T-helper 22 cell (primary cell): ENCODE measurements around the gene NRP2.

Experiments
- DNase-seq: peaks from one replicate; pipeline ENCODE4 v3.0.0-alpha.2; 2020; ENCODE audit warnings: low read depth

NRP2 gene

DNA sequence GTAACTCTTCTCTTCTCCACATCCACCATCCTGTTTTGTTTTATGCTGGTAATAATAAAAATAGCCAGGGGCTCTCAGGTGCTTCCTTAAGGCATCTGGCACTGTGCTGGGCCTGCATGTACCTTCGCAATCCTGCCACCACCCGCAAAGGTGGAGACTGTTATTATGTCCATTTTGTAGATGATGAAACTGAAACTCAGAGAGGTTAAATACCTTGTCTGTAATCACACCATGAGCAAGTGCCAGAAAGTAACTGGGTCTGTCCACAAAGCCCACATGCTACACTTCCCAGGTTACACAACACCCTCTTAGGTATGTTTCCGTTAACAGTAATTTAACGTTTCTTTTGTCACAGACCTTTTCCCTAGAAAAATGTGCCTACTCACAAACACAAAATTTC lies 27.0 kb downstream of the NRP2 start:
- no peak for DNase-seq

DNA sequence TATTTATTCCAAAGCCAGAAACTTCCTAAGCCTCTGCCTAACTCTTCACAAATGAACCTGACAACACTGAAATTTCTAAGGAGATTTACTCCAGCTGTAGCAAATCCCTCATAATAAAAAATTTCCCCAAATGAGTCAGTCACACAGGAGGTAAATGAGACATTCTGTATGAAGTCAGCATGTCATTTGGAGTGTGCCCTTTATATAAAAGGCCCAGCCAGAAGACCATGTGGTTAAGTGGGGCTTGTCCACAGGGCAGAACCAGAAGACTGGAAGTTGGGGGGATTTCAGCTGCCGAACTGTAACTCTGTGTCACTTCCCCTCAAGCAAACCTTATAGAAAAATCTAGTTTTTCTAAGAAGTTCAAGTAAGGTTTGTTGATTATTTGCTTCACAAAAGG lies 30.2 kb downstream of the NRP2 start:
- no peak for DNase-seq

DNA sequence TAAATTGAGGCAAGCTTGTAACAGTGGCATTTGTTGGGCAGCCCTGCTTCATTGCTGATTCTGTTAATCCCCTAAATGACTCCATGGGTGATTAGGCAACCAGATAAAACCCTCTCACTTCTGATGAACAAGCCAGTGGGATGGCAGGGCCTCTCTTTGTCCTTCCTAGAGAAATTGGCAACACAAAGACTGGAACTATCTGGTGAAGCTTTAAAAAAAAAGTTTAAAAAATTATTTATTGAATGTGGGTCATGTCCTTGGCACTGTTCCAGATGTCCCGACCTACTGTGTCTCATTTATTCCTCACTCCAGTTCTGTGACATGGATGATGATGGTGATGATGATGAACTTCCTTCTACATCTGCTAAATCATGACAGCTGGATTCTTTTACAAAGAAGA lies 30.8 kb downstream of the NRP2 start:
- DNase-seq = no peak

DNA sequence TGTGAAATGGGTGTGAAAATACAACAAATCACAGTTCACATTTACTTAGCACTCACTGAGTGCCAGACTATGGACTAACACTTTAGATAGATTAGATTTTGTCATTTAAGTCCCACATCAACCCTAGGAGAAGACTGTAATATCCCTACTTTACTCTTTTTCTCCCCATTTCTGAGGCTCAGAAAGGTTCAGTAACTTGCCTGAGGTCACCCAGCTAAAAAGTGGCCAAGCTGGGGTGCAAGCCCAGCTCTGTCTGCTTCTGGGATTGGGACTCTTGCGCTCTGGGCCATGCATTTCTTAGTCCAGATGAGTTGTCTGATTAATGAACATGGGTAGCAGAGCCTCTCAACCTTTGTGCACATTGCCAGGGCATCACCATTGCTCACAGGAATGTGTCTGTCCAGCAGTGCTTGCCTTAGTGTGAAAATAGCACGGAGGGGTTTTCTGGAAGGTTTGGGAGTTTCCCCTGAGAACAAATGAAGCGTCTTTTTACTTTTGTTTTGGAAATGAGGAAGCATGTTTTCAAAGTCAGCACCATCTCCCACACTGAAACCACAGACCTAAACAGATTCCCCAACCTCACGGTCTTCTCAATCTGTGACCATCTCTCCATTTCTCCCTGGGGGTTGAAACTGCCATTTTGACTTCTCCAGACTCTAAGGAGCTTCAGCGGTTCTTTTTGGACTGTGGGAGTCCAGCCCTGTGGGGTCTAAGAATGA lies 31.9 kb downstream of the NRP2 start:
- no peak for DNase-seq

DNA sequence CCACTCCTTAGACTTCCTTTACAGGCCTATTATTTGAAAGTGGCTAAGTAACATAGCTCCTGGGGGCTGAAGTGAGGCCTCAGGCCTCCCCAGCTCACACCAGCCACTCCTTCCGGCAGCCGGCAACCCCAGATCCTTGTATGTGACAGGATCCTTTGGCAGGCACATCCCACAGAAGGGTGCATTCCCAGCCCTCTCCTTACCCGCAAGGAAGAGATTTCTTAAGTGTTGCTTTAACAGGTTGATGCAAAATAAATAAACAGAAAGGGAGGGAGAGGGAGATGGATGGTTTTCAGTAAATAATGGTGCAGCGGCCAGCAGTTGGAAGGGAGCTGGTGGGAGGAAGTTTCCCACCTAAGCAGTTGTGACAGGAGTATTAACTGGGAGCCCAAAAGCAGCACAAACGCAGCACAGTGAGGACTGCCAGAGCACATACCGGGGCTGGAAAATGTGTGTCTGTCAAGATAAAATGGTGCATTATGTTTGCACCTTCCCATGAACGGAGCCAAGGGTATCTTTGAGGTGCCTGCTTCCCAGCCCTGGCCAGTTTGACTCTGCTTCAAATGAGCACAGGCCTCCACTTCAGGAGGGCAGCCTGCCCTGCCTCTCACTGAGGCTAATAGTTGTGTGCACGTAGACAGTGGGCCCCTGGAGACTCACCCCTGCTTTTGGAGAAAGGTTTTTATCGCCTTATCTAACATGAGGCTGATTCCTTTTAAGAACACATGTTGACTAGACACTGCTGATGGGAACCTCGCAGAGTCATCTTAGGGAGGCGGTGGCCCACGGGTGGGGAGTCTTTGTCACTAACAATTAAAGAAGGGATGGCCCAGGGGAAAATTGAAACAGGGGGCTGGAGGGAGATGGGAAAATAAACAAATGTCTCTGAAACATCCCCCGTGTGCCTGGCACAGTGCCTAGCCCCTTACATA lies 32.8 kb downstream of the NRP2 start:
- DNase-seq = no peak

DNA sequence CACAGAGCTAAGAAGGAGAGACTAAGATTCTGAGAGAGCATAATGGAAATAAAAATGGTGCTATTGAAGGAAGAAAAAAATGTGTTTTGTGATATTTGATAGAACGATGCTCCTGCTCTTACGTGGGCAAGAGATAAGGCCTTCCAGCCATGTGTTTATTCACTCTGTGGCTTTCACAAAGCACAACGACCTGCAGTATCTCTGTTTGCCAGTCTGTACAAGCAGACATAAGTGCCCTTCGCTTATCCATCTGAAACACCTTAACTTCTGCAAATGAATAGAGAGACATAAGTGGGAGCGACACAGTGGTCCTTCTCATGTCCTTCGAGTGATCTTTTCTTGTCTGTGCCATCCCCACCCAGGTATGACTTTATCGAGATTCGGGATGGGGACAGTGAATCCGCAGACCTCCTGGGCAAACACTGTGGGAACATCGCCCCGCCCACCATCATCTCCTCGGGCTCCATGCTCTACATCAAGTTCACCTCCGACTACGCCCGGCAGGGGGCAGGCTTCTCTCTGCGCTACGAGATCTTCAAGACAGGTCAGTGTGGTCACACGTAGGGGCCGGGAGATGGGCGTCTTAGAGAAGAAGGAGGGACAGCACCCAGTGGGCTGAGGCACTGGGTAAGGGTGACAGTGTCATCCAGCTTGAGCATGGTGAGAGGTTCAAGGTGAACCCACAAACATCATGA lies 33.7 kb downstream of the NRP2 start:
- no peak for DNase-seq

DNA sequence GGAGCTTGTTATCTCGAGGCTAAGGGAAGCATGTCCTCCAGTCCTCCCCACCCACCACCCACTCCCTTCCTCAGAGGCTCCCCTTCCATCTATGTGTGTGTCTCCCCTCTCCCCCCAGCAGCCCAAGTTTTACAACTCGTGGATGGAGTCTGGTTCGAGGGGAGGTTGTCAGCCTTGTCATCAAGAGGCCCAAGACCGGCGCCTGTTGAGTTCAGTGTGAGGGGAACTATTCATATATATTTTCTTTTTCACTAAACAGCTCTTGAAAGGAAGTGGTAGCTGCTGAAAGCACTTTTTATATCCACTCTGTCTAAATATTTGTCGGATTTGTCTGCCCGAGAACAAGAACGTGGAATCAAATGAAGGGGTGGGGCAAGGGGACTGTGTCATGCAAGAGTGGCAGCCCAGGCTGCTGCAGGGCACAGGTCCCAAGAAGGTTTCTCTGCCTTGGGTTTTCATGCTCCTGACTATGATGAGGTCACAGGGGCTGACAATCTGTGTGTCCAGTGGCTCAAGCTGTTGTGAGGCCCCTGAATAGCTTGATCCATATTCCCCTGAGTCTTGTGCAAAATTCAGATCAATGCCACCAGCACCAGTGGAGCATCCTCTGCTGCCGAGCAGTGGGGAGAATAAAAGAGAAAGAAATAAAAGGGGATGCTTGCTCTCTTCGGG lies 35.0 kb downstream of the NRP2 start:
- no peak for DNase-seq

DNA sequence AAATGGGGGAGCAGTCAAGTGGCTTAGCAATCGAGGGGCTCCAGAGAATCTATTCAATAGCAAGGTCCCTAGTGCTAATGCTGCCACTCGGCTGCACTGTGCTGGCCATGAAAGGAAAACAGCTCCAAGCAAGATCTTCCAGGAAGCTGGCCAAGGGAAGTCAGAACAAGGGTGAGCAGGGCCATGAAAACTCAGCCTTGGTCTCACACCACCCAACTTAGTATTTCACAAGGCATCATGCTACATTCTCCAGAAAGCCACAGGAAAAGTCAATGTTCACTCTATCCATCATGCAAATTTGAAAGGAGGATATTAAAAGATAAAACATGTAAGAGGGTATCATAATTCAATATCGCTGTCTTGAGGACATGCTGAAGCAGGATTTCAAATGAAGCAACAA lies 35.7 kb downstream of the NRP2 start:
- DNase-seq = no peak

DNA sequence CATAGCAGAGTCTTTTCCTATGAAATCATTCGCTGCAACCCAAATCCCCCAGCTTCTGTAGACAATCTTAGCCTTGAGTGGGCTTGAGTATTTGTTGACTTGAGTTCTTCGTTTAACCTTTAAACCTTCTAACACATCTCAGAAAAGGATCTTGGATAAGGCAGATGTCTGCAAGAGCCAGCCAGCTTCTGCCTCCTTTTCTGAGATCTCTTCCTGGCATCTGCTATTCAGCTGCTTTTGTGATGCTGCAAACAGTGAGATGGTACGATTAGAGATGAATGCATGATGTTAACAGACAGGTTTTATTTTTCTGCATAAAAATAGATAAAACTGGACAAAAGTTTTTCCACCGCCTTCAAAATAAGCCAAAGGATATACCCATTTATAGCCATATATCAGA lies 37.5 kb downstream of the NRP2 start:
- no peak for DNase-seq

DNA sequence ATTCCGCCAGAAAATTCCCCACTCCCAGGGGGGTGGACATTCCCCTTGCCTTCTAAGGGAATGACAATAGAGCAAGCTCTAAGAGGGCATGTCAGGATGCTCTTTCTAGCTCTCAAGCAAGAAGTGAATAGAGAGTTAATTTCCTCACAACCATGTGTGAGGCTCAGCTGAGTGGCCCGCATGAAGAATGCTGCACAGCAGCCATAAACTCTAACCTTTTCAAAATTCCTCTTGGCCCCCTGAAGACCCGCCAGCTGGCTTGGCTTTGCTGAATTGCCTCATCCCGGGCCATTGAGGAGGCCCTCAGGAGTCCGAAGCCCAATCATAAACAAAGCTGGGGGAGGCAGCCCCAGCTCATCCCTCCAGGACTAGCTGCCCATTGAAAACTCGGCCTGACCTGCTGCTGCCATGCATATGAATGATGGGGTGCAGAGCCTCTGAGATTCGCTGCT lies 38.2 kb downstream of the NRP2 start:
- DNase-seq = no peak

DNA sequence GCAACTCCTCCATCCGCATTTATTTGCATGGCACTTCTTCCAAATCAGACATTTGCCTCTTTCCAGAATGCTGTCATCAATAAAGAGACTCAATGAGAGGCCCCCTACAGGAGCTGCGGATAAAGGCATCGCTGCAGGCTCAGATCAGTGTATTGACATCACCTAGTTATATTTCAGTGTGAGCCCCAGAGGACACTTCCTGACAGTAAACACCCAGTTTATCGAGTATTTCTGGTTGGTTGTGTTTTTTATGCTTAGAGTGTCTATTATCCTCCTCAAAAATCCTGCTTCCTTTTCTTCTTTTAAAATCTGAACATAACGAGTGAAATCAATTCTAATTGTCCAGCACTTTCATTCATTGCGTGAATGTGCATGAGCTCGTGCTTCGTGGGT lies 38.8 kb downstream of the NRP2 start:
- no peak for DNase-seq

DNA sequence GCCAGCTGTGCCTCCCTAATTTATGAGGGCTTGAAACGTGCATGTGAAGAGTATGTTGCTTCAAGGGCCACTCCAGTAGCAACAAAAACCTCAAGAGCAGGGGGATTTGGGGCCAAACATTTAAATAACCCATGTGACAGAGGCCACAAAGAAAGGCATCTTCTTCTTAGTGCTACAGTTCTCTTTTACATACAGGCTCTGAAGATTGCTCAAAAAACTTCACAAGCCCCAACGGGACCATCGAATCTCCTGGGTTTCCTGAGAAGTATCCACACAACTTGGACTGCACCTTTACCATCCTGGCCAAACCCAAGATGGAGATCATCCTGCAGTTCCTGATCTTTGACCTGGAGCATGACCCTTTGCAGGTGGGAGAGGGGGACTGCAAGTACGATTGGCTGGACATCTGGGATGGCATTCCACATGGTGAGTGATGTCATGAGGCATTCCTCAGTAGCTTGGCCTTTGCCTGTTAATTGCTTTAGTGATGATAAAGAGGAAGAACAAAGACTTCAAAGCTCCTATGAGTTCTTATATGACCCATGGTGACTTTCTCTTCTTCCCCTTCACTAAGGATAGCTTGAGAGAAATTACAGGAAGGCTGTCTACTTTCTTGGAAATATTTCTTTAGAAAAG lies 40.1 kb downstream of the NRP2 start:
- no peak for DNase-seq

DNA sequence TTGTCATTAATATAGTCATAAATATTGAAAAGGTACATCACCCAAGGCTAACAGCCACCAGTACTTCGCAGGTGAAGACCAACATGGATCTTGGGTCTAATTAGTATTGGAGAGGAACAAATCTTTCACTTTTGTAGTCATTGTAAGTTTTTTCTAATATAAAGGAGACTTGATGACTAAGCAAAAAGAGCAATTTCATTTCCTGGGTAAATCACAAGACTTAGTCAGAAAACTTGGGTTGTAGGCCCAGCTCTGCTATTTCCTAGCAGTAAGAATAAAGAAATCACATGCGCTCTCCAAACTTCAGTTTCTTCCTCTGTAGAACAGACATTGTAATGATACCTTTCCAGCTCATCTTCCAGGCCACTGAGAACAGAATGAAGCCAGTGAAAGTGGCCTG lies 40.9 kb downstream of the NRP2 start:
- DNase-seq = no peak

DNA sequence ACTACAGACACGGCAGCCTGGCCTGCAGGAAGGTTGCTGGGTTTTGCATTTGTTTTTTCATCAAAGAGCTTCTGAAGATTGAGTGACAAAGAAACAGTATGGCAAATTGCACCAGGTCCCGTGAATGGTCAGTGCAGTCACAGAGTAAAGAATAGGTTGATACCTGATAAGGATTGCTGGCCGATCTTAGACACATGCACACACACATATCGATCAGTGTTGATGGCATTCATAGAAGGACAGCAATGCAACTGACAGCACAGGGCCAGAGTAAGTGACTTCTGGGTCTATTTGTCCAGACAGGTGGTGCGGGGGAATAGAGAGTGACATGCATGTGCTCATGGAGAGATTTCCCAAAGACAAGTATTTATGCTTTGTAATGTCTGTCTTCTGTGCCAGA lies 42.8 kb downstream of the NRP2 start:
- no peak for DNase-seq

DNA sequence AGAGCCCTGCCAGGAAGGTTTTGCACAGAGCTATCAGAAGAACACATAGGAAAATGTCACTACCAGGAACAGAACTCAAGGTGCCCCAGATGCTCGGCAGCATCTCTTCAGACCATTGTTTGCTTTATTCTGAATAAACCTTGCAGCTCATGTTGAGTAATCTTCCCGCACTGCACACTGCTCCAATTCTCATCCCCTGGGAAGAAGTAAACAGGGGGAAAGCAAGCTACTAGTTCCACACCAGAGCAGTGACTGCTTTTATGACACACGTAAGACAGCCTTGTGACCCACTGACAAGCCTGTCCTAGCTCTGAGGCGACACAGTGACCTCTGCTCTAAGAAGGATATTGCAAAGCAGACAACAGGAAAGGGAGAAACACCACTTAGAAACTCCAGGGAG lies 44.2 kb downstream of the NRP2 start:
- no peak for DNase-seq

DNA sequence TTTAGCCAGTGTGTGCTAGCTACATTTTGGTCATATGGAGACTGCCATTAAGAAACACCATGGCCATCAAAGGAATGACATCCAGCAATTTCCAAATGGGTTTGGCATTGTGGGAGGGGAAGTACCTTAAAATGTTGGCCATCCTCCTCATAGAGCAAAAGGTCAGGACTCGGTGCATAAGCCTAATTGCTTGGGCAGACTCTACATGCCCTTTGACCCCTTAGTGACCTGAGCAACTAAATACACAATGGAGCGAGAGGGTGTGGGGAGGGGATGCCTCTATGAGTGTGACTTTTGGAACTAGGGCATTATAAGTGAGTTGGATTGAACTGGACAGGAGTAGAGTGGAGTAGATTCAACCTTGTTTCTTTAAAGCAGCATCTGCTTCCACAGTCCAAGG lies 44.9 kb downstream of the NRP2 start:
- no peak for DNase-seq

DNA sequence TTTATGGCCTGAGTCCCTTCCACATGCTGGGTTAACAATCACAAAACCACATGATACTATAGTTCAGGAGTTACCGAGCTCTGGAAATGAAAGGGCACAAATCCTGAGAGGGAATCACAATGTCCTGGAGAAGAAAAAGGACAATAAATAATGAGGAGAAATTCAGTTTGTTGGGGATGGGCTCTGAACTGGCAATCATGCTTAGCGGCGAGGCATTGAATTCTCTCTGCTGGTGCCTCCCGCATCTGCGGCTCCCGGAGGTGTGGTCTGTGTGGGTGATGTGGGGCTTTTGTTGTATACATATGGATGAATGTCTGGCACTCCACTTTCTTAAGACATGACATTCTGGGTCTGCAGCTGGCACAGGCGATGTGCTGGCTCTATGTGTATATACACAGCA lies 46.1 kb downstream of the NRP2 start:
- DNase-seq = no peak

DNA sequence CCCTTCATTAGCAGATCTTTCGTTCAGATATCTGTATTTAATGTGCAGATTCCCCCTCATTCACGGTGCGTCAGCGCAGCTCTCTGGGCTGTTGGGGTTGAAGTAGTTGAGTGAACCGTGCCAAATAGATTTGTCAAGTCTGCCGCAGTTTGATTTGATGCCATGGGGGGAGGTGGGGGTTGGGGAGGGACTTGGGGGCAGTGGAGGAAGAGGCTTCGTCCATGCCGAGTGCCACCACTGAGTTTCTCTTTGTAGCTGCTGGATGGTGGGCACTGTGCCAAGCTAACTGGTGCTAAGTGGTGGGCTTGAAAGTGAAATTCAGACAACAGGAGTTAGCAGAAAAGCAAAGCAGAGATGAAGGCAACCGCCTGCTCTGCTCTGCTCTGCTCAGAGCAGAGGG lies 47.9 kb downstream of the NRP2 start:
- DNase-seq = no peak

DNA sequence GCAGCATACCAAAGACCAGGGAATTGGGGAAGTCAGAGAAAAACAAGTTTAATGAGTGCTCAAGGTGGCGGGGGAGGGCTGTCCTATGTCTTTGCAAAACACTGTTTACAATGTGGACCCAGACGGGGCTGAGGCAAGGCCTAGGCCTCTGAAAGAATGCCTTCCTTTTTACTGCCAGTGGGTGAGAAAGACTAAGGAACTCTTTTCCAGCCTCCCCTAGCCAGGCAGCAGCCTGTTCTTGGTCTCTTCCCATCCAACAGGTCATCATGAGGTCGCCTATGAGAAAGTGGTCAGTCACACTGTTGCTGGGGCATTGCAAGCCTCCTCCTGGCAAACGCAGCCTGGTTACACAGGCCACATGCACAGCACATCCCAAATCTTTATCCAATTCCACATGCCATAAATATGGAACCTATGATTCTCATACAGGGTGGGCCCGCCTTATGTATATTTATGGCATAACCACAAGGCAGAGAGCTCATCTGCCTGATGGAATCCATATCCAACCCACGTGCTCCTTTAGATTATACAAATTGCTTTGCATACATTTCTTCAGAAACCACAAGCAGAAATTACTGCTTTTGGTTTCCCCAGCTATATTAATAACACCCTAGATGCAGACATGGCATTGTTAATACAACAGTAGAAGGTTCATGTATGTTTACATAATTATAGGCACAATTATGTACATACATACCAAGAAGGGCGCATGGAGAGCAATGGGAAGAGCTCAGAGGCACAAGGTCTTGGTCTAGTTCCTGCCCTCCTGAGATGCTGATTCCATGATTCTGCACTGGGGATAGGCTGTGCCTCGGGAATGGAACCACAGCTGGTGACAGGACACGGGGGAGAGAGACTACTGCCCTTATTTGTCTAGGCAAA lies 48.6 kb downstream of the NRP2 start:
- DNase-seq = no peak

DNA sequence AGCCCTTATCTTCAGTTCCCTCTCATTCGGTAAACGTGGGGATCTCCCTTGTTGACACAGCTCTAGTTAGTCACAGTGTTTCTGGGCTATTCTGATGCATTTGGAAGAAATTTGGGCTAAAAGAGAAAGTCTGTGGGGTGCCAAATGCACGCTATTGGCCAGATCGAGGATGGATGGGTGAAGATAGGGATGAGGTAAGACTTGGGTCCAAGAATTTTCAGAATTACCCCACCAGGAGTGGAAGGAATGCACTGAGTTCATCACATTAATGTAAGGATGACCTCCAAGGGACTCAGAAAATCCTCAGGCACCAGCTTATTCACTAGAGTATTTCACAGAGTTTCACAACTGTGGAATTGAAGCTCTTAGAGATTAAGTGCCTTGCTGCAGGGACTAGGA lies 49.3 kb downstream of the NRP2 start:
- no peak for DNase-seq

DNA sequence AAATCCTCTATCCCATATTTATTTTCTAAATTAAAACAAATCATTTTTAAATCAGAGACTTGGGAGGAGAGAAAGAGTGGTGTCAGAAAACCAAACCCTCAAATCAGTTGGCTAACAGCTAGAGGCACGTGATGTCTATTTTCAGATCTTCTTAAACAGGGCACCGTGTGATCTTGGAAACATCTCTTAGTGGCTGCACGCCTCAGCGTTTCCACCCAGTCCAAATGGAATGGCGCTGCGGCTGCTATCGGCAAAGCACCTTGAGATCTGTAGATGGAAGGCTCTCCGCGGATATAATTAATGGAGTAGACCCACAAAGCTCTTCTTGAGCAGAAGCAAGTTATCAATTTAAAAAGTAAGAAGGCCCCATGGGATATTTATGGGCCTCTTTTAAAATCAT lies 50.0 kb downstream of the NRP2 start:
- DNase-seq = no peak
